GM19463 (cell line): Measurements from ENCODE around the gene TBX15.

Source experiments
- ATAC-seq: cut with Tn5 transposase; IDR thresholded peaks from one replicate; pipeline ENCODE4 v1.9.1; 2021; ENCODE audit warnings: mild to moderate bottlenecking, moderate library complexity; ENCODE audit not compliant: unreplicated experiment

The TBX15 gene

GRCh38 chr1:119002028-119002686 is 14.0 kb upstream of the TBX15 start:
- ATAC-seq: no peak

- ATAC-seq: no peak
Observed at GRCh38 chr1:119001181-119002027, 13.3 kb upstream of the TBX15 start.

- ATAC-seq: no peak
Observed at GRCh38 chr1:119000371-119001180, 12.4 kb upstream of the TBX15 start.

GRCh38 chr1:118999348-119000071 is 11.4 kb upstream of the TBX15 start:
- ATAC-seq: no peak

- ATAC-seq: no peak
Observed at GRCh38 chr1:118998171-118998570, 10.0 kb upstream of the TBX15 start.

GRCh38 chr1:118997225-118997624 is 9.1 kb upstream of the TBX15 start:
- ATAC-seq: no peak

GRCh38 chr1:118995312-118996016 is 7.3 kb upstream of the TBX15 start:
- peak; percentile 28 for ATAC-seq

- ATAC-seq: peak; percentile 36
Observed at GRCh38 chr1:118993700-118994026, 5.5 kb upstream of the TBX15 start.

GRCh38 chr1:118992868-118993699 is 4.9 kb upstream of the TBX15 start:
- no peak for ATAC-seq

- ATAC-seq: no peak
Observed at GRCh38 chr1:118992237-118992825, 4.2 kb upstream of the TBX15 start.

- ATAC-seq: no peak
Observed at GRCh38 chr1:118991448-118991847, 3.3 kb upstream of the TBX15 start.

GRCh38 chr1:118990513-118991152 is 2.5 kb upstream of the TBX15 start:
- no peak for ATAC-seq

GRCh38 chr1:118989878-118990378 is 1.8 kb upstream of the TBX15 start:
- no peak for ATAC-seq

- ATAC-seq: no peak
Observed at GRCh38 chr1:118989006-118989815, 1.1 kb upstream of the TBX15 start.

- peak; percentile 36 for ATAC-seq
Observed at GRCh38 chr1:118987468-118988185, 516 bp downstream of the TBX15 start.

GRCh38 chr1:118986555-118987467 is 1.3 kb downstream of the TBX15 start:
- no peak for ATAC-seq
